Measurements from ENCODE around the gene CPD.
"Not testable (repeated sequence)": the region's sequence is repeated elsewhere in the genome, so short reads cannot be mapped to it uniquely, and the experiment has no call there.

Gene CPD

GRCh38 chr17:30454635-30455034 is 75.9 kb downstream of the CPD start:
- no peaks in the 10 kb centered on the region for H3K36me3 ChIP-seq (ENCODE audit: control insufficient read depth, insufficient read depth, low read length)

GRCh38 chr17:30458371-30458770 is 79.6 kb downstream of the CPD start:
- Histone ChIP-seq H3K9me3 (ENCODE audit: control insufficient read depth, low read length) (no peaks in the 10 kb centered on the region), H3K4me1 (no peaks in the 10 kb centered on the region), H2AFZ (no peak overlapping the region), H3K9ac (no peak overlapping the region), H3K4me2 (ENCODE audit: low read length) (no peak overlapping the region), H3K27ac (no peak overlapping the region), H3K36me3 (ENCODE audit: control insufficient read depth, insufficient read depth, low read length) (no peaks in the 10 kb centered on the region), H3K79me2 (peaks cover 2% of the 10 kb centered on the region), H3K4me3 (ENCODE audit: low read depth, low read length) (no peak overlapping the region), H3K27me3 (ENCODE audit: control insufficient read depth, insufficient read depth, low read length) (no peaks in the 10 kb centered on the region)
- TF ChIP-seq CTCF (IDR thresholded peaks at IDR 0.05): no peak

More at GRCh38 chr17:30454635-30455034, 75.9 kb downstream of the CPD start:
- no peak overlapping the region for H3K4me2 ChIP-seq (ENCODE audit: low read length)
- no peaks in the 10 kb centered on the region for H3K4me1 ChIP-seq
- H2AFZ ChIP-seq: no peak overlapping the region
- no peaks in the 10 kb centered on the region for H3K27me3 ChIP-seq (ENCODE audit: control insufficient read depth, insufficient read depth, low read length)
- H3K9me3 ChIP-seq (ENCODE audit: control insufficient read depth, low read length): no peaks in the 10 kb centered on the region
- no peak for TF ChIP-seq CTCF (IDR thresholded peaks at IDR 0.05)
- no peak overlapping the region for H3K9ac ChIP-seq
- no peak overlapping the region for H3K27ac ChIP-seq
- H3K79me2 ChIP-seq: peaks cover 2% of the 10 kb centered on the region
- H3K4me3 ChIP-seq (ENCODE audit: low read depth, low read length): no peak overlapping the region

- H3K27ac ChIP-seq; H3K9me3 ChIP-seq (ENCODE audit: control insufficient read depth, low read length); H3K79me2 ChIP-seq; H3K36me3 ChIP-seq (ENCODE audit: control insufficient read depth, insufficient read depth, low read length); H3K4me2 ChIP-seq (ENCODE audit: low read length); H2AFZ ChIP-seq; H3K4me1 ChIP-seq; H3K9ac ChIP-seq; H3K27me3 ChIP-seq (ENCODE audit: control insufficient read depth, insufficient read depth, low read length); H3K4me3 ChIP-seq (ENCODE audit: low read depth, low read length): not testable (repeated sequence)
Observed at GRCh38 chr17:30458797-30459413, 80.2 kb downstream of the CPD start.

- Histone ChIP-seq H2AFZ (no peak overlapping the region), H3K4me1 (no peaks in the 10 kb centered on the region), H3K79me2 (no peaks in the 10 kb centered on the region), H3K9me3 (ENCODE audit: control insufficient read depth, low read length) (no peaks in the 10 kb centered on the region), H3K4me3 (ENCODE audit: low read depth, low read length) (no peak overlapping the region), H3K4me2 (ENCODE audit: low read length) (no peak overlapping the region), H3K27ac (no peak overlapping the region), H3K36me3 (ENCODE audit: control insufficient read depth, insufficient read depth, low read length) (no peaks in the 10 kb centered on the region), H3K27me3 (ENCODE audit: control insufficient read depth, insufficient read depth, low read length) (no peaks in the 10 kb centered on the region), H3K9ac (no peak overlapping the region)
- TF ChIP-seq CTCF (IDR thresholded peaks at IDR 0.05): no peak
Observed at GRCh38 chr17:30468465-30468864, 89.7 kb downstream of the CPD start.

GRCh38 chr17:30472238-30472890 is 93.6 kb downstream of the CPD start:
- Histone ChIP-seq H3K36me3 (ENCODE audit: control insufficient read depth, insufficient read depth, low read length) (no peaks in the 10 kb centered on the region), H3K9ac (no peak overlapping the region), H3K4me1 (peaks cover 6% of the 10 kb centered on the region), H3K9me3 (ENCODE audit: control insufficient read depth, low read length) (no peaks in the 10 kb centered on the region), H2AFZ (peak overlapping the region; percentile 83), H3K27ac (no peak overlapping the region), H3K4me2 (ENCODE audit: low read length) (no peak overlapping the region), H3K27me3 (ENCODE audit: control insufficient read depth, insufficient read depth, low read length) (no peaks in the 10 kb centered on the region), H3K4me3 (ENCODE audit: low read depth, low read length) (no peak overlapping the region), H3K79me2 (peaks cover 6% of the 10 kb centered on the region)
- TF ChIP-seq CTCF (IDR thresholded peaks at IDR 0.05): no peak
